ENCODE measurements around the gene TWIST2. TPM values are rescaled to one million over a fixed set of nuclear protein-coding genes. Genes with fewer than 3 reads are reported as not detected.

Gene TWIST2
- total and polyA plus RNA-seq, 9 of the 15 experiments (the other 6 are each of a cell fraction or from before 2014, with no cell fraction given): not detected

DNA sequence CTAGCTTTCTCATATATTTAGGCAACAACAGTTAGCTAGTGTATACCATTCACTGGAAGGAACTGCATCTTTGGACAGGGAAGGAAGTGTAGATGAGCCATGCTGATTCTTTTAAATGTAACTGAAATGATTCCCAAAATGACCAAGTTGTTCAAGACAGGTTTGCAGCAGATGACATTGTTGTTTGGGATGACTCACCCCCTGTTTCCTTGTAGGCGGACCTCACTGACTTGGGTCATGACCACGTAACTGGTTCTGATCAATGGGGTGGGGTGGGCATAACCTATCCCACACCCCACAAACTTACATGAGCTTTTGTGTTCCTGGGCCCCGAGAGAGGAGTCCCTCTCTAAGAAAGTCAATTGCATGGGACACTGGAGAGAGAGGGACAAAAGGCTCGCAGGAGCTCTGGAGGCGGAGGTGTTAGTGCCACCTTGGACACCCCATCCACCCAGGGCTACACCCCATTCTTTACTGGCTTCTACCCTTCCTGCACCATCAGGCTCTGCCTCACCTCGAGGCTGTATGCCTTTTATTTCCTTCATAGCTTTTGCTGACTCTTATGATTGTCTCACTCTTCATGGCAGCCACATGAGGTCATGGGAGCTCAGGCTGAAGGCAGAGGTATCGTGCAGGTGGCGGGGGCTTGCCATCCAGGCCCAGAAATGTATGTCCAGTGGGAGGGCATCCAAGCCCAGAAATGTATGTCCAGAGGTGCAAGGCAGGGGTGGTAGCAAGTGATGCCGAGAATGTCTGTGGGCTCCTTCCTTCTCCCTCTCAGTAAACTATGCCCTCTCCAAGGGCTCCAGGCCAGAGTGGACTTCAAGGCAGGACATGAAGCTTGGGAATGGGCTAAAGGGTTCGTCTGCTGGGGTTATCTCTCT lies 108.0 kb downstream of the TWIST2 start:
- H3K9me3 ChIP-seq (replicated peaks; ENCODE audit: control insufficient read depth, insufficient read depth, low read depth, low read length): no peaks in the 10 kb centered on the region
- ATAC-seq (no peak), DNase-seq (ENCODE audit: extremely low read depth in 1 of 4, low spot score in 3 of 4) (no peak), FAIRE-seq (no peak)
- intact Hi-C loops (cut with micrococcal nuclease): no loop called here
- no peak overlapping the region for H3K4me3 ChIP-seq
- in situ Hi-C loops (cut with MboI): no loop called here
- H3K36me3 ChIP-seq (ENCODE audit: control insufficient read depth, insufficient read depth, low read length): no peaks in the 10 kb centered on the region
- no peak overlapping the region for H2AFZ ChIP-seq (ENCODE audit: low read depth, low read length)
- no peaks in the 10 kb centered on the region for H4K20me1 ChIP-seq (replicated peaks; ENCODE audit: control insufficient read depth, insufficient read depth, low read length)
- H3K27ac ChIP-seq (ENCODE audit: extremely low read depth, low read depth, low read length): no peak overlapping the region
- H3K9me1 ChIP-seq (ENCODE audit: control insufficient read depth, insufficient read depth, low read length): no peaks in the 10 kb centered on the region
- BruUV-seq (replicated peaks): no TSS peak
- H3K9ac ChIP-seq (ENCODE audit: insufficient read depth in 1 of 2, low read depth in 2 of 2, low read length in 2 of 2): no peak overlapping the region
- 0% methylated on average over 4 of the region's 10 CpGs for WGBS (ENCODE audit: insufficient coverage, low coverage, missing lambda C conversion rate)
- no peaks in the 10 kb centered on the region for H3K4me1 ChIP-seq (replicated peaks in 1 of 2; ENCODE audit: control insufficient read depth in 2 of 2, insufficient read depth in 2 of 2, low read length in 2 of 2)
- H3K79me2 ChIP-seq (ENCODE audit: control insufficient read depth, insufficient read depth, low read length): no peaks in the 10 kb centered on the region
- POLR2A ChIA-PET: no interaction called here
- peaks cover 2 to 6% of the 10 kb centered on the region in 2 experiments; a peak in 3 of 5 replicates for H3K27me3 ChIP-seq (ENCODE audit: control insufficient read depth in 2 of 2, insufficient read depth in 2 of 2, low read length in 2 of 2)
- CTCF ChIA-PET (ENCODE audit: low intra/inter-chr PET ratio): no interaction called here
- H3K4me2 ChIP-seq (ENCODE audit: insufficient read depth, low read length): no peak overlapping the region
- no peak for TF ChIP-seq ESRRA (IDR thresholded peaks at IDR 0.05; ENCODE audit: borderline replicate concordance, low read depth)
- no peak for TF ChIP-seq MCM5 (IDR thresholded peaks at IDR 0.05; ENCODE audit: low read depth)
- no peak for TF ChIP-seq BCL6 (CRISPR knock-in tag; IDR thresholded peaks at IDR 0.05)
- TF ChIP-seq MCM7 (IDR thresholded peaks at IDR 0.05): no peak
- TF ChIP-seq NR4A1 (CRISPR knock-in tag; IDR thresholded peaks at IDR 0.05): no peak
- no peak for TF ChIP-seq NR4A1 (tag; IDR thresholded peaks at IDR 0.05)
- no peak for TF ChIP-seq ZNF583 (CRISPR knock-in tag; IDR thresholded peaks at IDR 0.05)
- no peak for TF ChIP-seq TCF7L2 (IDR thresholded peaks at IDR 0.05; ENCODE audit: low read depth, low read length)
- no peak for TF ChIP-seq NFXL1 (CRISPR knock-in tag; IDR thresholded peaks at IDR 0.05)
- no peak for TF ChIP-seq ZNF431 (CRISPR knock-in tag; IDR thresholded peaks at IDR 0.05)
- TF ChIP-seq ZNF184 (CRISPR knock-in tag; IDR thresholded peaks at IDR 0.05): no peak
- TF ChIP-seq ZFP36 (IDR thresholded peaks at IDR 0.05; ENCODE audit: low read depth, low read length, partially characterized antibody): no peak
- no peak for TF ChIP-seq POLR2B (IDR thresholded peaks at IDR 0.05; ENCODE audit: low read depth, partially characterized antibody)
- TF ChIP-seq, protein P1, sequence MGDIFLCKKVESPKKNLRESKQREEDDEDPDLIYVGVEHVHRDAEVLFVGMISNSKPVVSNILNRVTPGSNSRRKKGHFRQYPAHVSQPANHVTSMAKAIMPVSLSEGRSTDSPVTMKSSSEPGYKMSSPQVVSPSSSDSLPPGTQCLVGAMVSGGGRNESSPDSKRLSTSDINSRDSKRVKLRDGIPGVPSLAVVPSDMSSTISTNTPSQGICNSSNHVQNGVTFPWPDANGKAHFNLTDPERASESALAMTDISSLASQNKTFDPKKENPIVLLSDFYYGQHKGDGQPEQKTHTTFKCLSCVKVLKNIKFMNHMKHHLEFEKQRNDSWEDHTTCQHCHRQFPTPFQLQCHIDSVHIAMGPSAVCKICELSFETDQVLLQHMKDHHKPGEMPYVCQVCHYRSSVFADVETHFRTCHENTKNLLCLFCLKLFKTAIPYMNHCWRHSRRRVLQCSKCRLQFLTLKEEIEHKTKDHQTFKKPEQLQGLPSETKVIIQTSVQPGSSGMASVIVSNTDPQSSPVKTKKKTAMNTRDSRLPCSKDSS (IDR thresholded peaks at IDR 0.05; ENCODE audit: low read depth, partially characterized antibody): no peak
- TF ChIP-seq ZNF212 (CRISPR knock-in tag; IDR thresholded peaks at IDR 0.05): no peak
- TF ChIP-seq TAF15 (IDR thresholded peaks at IDR 0.05; ENCODE audit: low read depth, low read length): no peak
- TF ChIP-seq, protein P2, sequence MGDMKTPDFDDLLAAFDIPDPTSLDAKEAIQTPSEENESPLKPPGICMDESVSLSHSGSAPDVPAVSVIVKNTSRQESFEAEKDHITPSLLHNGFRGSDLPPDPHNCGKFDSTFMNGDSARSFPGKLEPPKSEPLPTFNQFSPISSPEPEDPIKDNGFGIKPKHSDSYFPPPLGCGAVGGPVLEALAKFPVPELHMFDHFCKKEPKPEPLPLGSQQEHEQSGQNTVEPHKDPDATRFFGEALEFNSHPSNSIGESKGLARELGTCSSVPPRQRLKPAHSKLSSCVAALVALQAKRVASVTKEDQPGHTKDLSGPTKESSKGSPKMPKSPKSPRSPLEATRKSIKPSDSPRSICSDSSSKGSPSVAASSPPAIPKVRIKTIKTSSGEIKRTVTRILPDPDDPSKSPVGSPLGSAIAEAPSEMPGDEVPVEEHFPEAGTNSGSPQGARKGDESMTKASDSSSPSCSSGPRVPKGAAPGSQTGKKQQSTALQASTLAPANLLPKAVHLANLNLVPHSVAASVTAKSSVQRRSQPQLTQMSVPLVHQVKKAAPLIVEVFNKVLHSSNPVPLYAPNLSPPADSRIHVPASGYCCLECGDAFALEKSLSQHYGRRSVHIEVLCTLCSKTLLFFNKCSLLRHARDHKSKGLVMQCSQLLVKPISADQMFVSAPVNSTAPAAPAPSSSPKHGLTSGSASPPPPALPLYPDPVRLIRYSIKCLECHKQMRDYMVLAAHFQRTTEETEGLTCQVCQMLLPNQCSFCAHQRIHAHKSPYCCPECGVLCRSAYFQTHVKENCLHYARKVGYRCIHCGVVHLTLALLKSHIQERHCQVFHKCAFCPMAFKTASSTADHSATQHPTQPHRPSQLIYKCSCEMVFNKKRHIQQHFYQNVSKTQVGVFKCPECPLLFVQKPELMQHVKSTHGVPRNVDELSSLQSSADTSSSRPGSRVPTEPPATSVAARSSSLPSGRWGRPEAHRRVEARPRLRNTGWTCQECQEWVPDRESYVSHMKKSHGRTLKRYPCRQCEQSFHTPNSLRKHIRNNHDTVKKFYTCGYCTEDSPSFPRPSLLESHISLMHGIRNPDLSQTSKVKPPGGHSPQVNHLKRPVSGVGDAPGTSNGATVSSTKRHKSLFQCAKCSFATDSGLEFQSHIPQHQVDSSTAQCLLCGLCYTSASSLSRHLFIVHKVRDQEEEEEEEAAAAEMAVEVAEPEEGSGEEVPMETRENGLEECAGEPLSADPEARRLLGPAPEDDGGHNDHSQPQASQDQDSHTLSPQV (IDR thresholded peaks at IDR 0.05): no peak

All from K562 (cell line).